Tibial nerve (tissue), 4 donors: ENCODE data around the gene UGDH. TPM values are rescaled to one million over a fixed set of nuclear protein-coding genes. Genes with fewer than 3 reads are reported as not detected.
"Not testable (repeated sequence)": the region's sequence is repeated elsewhere in the genome, so short reads cannot be mapped to it uniquely, and the experiment has no call there.

Experiments used
- DNase-seq, 2 donors: peaks; one replicate each; pipeline ENCODE4 v3.0.0-alpha.2; 2019; ENCODE audit warnings: low spot score in 2 of 2
- H3K27ac ChIP-seq, 4 donors: fragments of 200-600 bp; sonication (generic) in 3 of 4; one replicate each; pipeline ENCODE4 v1.5.1; 2017 to 2019; ENCODE audit warnings: mild to moderate bottlenecking in 1 of 4
- H3K27me3 ChIP-seq, 2 donors: fragments of 200-600 bp; sonication (generic) in 1 of 2; one replicate each; pipeline versions ENCODE4 v1.5.1 to v1.6.0; 2017 to 2019
- H3K36me3 ChIP-seq, 3 donors: fragments of 200-600 bp; sonication (generic); one replicate each; pipeline ENCODE4 v1.5.1; 2018 to 2019
- H3K4me1 ChIP-seq, 4 donors: fragments of 200-600 bp; sonication (generic) in 3 of 4; one replicate each; pipeline ENCODE4 v1.5.1; 2017 to 2019
- H3K4me3 ChIP-seq, 4 donors: fragments of 200-600 bp; sonication (generic) in 3 of 4; one replicate each; pipeline ENCODE4 v1.5.1; 2017 to 2019; ENCODE audit warnings: mild to moderate bottlenecking in 1 of 4, moderate library complexity in 1 of 4
- H3K9me3 ChIP-seq, 4 donors: fragments of 200-600 bp; sonication (generic) in 3 of 4; one replicate each; pipeline ENCODE4 v1.5.1; 2017 to 2019
- CTCF ChIP-seq, 5 experiments: fragments of 200-600 bp in 3 of 5; fragments of 450-650 bp in 2 of 5; sonication (generic) in 3 of 5; IDR thresholded peaks; one replicate each; pipeline ENCODE4 v1.5.1; 2016 to 2019; ENCODE audit warnings: antibody characterized with exemption in 5 of 5, mild to moderate bottlenecking in 3 of 5, moderate library complexity in 2 of 5
- EP300 ChIP-seq, 2 donors: sonication (generic); formaldehyde crosslinking; IDR thresholded peaks; one replicate each; pipeline ENCODE4 v1.6.1; 2017; ENCODE audit warnings: antibody characterized with exemption in 2 of 2, mild to moderate bottlenecking in 1 of 2
- POLR2A ChIP-seq, 2 donors: fragments of 450-650 bp; IDR thresholded peaks; one replicate each; pipeline ENCODE4 v1.6.1; 2017; ENCODE audit warnings: antibody characterized with exemption in 2 of 2, mild to moderate bottlenecking in 2 of 2, moderate library complexity in 2 of 2
- WGBS, 2 donors: methylation state at CpG; one replicate each; pipeline ENCODE4 v1.1.5; 2018; 5-methylcytosine and 5-hydroxymethylcytosine counted together
- total RNA-seq, 4 donors: library from RNA; depleted of rRNA; stranded (reverse); fragments of >200 nt; gene quantifications; one replicate each; pipeline ENCODE4 v1.1.0, GENCODE V29; 2016

UGDH gene
- total RNA-seq, 4 donors from 2014 or later, result 39.5 to 108 (median 64.4) TPM

GRCh38 chr4:39458505-39459300 lies 68.5 kb downstream of the UGDH start, which contains the start of the genes LIAS and RPL9:
Gene LIAS (plus strand): TSS chr4:39459056. CDS start chr4:39459118, 62 bp downstream.
Gene RPL9 (minus strand): TSS chr4:39458922. CDS start chr4:39458439, 483 bp downstream.
- Histone ChIP-seq H3K4me1 (peaks cover 4 to 42% (median 20%) of the 10 kb centered on the region in 4 donors), H3K27ac (peak within 1 kb of the TSS; percentile 92 to 98 (median 92)), H3K36me3 (peaks cover 7 to 64% (median 16%) of the 10 kb centered on the region in 3 donors), H3K27me3 (no peaks in the 10 kb centered on the region), H3K4me3 (peak within 1 kb of the TSS; percentile 67 to 87 (median 76)), H3K9me3 (no peaks in the 10 kb centered on the region)
- WGBS, 2 donors, result 0% methylated on average over 46 to 55 of the region's 55 CpGs
- DNase-seq, result peak; percentile 96
- TF ChIP-seq CTCF (IDR thresholded peaks at IDR 0.05) (peak in 2 of 5 experiments; percentile 38 to 54), POLR2A (IDR thresholded peaks at IDR 0.05) (peak; percentile 94 to 96), EP300 (IDR thresholded peaks at IDR 0.05) (peak; percentile 92 to 100)

GRCh38 chr4:39458161-39458504 lies 69.1 kb downstream of the UGDH start:
- WGBS, 2 donors, result 0 to 1% methylated on average over 8 to 13 of the region's 13 CpGs
- Histone ChIP-seq H3K27ac (peak overlapping the region; percentile 92 to 98 (median 92)), H3K4me1 (peaks cover 4 to 42% (median 20%) of the 10 kb centered on the region in 4 donors), H3K36me3 (peaks cover 7 to 64% (median 13%) of the 10 kb centered on the region in 3 donors), H3K4me3 (peak overlapping the region; percentile 67 to 87 (median 76))
- not testable (repeated sequence) for DNase-seq, H3K9me3 ChIP-seq, H3K27me3 ChIP-seq

DNA sequence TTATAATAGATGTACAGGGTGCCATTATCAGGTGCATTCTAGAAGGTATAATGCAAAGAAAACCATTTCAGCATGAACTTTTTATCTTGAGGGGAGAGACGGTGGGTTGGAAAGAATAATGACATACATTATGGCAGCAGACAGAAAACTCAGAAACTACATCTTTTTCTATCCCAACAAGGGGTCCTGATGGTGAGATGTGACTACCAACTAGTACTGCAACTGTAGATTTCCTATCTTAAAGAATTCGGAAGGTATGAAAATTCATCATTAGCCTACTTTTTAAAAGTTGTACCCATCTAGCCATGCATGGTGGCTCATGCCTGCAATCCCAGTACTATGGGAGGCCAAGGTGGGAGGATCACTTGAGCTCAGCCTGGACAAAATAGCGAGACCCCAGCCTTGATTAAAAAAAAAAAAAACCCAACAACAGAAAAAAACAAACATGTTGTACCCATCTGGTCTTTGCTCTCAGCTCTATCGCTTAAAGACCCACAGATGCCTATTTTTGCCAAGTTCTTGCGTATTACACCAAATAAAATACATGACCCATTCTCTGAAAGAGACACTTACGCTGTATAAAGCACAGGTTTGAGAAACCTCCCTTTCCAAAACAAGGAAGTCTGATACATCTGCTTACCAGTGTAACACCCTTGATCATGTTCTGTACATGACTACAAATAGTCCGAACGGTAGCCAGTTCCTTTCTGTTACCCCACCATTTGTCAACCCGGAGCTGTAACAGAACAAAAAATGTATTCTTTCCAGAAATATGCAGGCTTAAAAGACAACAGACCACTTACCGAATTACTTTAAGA lies 70.1 kb downstream of the UGDH start:
- TF ChIP-seq CTCF (IDR thresholded peaks at IDR 0.05) (no peak), EP300 (IDR thresholded peaks at IDR 0.05) (no peak), POLR2A (IDR thresholded peaks at IDR 0.05) (no peak)
- peaks cover 4 to 42% (median 20%) of the 10 kb centered on the region in 4 donors for H3K4me1 ChIP-seq
- no peaks in the 10 kb centered on the region for H3K9me3 ChIP-seq
- H3K36me3 ChIP-seq, result peaks cover 7 to 64% (median 19%) of the 10 kb centered on the region in 3 donors
- H3K4me3 ChIP-seq, result peak overlapping the region; percentile 67 to 87 (median 76)
- WGBS, 2 donors, result 61 to 64% methylated on average over 10 of the region's 10 CpGs
- peak overlapping the region in 3 of 4 donors; percentile 92 to 98 (median 92) for H3K27ac ChIP-seq
- no peaks in the 10 kb centered on the region for H3K27me3 ChIP-seq
- DNase-seq, result no peak

DNA sequence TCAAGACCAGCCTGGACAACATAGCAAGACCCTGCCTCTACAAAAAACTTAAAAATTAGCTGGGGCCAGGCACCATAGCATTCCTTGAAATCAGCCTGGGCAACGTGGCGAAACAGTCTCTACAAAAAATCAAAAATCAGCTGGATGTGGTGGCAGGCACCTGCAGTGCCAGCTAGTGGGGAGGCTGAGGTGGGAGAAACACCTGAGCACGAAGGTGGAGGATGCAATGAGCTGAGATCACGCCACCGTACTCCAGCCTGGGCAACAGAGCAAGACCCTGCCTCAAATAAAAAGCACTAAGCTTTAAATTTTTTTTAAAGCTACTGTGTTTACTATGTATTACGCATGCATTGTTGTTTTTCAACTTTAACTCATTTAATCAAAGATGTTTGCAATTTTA lies 71.8 kb downstream of the UGDH start:
- Histone ChIP-seq H3K9me3 (no peaks in the 10 kb centered on the region), H3K27me3 (no peaks in the 10 kb centered on the region), H3K27ac (no peak overlapping the region), H3K4me1 (peaks cover 4 to 42% (median 20%) of the 10 kb centered on the region in 4 donors), H3K4me3 (no peak overlapping the region), H3K36me3 (peaks cover 10 to 67% (median 20%) of the 10 kb centered on the region in 3 donors)
- no peak for DNase-seq
- 89% methylated on average over 6 of the region's 6 CpGs for WGBS, 2 donors
- TF ChIP-seq CTCF (IDR thresholded peaks at IDR 0.05) (no peak), EP300 (IDR thresholded peaks at IDR 0.05) (no peak), POLR2A (IDR thresholded peaks at IDR 0.05) (no peak)

DNA sequence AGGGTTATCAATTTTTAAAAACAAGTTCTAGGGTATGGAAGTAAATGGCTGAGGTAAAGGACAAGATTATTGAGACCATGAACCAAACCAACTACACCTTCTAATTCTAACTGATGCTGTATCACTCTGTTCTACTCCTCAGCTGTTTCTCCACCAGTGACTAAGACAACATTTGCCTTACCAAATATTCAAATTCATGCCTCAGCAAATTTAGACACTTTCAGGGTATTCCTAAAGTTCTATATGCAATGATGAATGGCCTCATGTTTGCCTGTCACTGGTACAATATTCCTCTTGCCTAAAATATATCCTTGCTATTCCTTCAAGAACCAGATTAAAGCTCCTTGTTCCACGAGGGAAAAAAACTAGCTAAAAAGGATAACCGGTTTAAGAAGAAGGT lies 73.5 kb downstream of the UGDH start:
- Histone ChIP-seq H3K36me3 (peaks cover 10 to 82% (median 20%) of the 10 kb centered on the region in 3 donors), H3K27me3 (no peaks in the 10 kb centered on the region), H3K9me3 (no peaks in the 10 kb centered on the region), H3K4me3 (no peak overlapping the region), H3K4me1 (peaks cover 4 to 34% (median 14%) of the 10 kb centered on the region in 4 donors), H3K27ac (no peak overlapping the region)
- DNase-seq, result no peak
- 54 to 78% methylated on average over 2 of the region's 2 CpGs for WGBS, 2 donors
- TF ChIP-seq EP300 (IDR thresholded peaks at IDR 0.05) (no peak), CTCF (IDR thresholded peaks at IDR 0.05) (no peak), POLR2A (IDR thresholded peaks at IDR 0.05) (no peak)
